ENCODE data around the gene FERMT2.

DNA sequence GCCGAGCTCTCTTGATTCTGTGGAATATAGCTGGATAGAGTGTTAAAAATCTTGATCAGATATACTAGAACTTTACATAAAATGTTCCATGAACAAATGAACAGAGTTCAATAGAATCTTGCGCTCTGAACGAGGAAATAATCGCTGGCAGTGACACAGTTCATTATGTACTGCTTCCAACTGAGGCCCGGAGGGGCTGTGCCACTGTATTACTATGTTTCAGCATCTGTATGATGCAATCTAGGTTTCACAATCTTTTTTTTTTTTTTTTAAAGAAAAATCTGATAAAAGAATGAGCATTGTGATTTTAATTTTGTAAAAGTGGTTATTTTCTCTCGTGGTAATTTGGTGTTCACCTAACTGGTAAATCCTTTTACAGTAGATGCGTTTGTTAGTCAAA lies 77.2 kb downstream of the FERMT2 start:
- TF ChIP-seq POLR2A (IDR thresholded peaks at IDR 0.05) (no peak), POLR2AphosphoS5 (IDR thresholded peaks at IDR 0.05) (no peak)
- TF ChIP-seq, protein P1, sequence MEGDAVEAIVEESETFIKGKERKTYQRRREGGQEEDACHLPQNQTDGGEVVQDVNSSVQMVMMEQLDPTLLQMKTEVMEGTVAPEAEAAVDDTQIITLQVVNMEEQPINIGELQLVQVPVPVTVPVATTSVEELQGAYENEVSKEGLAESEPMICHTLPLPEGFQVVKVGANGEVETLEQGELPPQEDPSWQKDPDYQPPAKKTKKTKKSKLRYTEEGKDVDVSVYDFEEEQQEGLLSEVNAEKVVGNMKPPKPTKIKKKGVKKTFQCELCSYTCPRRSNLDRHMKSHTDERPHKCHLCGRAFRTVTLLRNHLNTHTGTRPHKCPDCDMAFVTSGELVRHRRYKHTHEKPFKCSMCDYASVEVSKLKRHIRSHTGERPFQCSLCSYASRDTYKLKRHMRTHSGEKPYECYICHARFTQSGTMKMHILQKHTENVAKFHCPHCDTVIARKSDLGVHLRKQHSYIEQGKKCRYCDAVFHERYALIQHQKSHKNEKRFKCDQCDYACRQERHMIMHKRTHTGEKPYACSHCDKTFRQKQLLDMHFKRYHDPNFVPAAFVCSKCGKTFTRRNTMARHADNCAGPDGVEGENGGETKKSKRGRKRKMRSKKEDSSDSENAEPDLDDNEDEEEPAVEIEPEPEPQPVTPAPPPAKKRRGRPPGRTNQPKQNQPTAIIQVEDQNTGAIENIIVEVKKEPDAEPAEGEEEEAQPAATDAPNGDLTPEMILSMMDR (IDR thresholded peaks at IDR 0.05): no peak
